HepG2 (cell line): ENCODE results near the gene PSMA7. TPM values are rescaled to one million over a fixed set of nuclear protein-coding genes. Genes with fewer than 3 reads are reported as not detected.

Experiments
- ATAC-seq: fragments of 200-7000 bp; cut with Tn5 transposase; 3 replicates; pipeline ENCODE4 v1.9.1; 2020; ENCODE audit warnings: mild to moderate bottlenecking, moderate library complexity
- BruUV-seq: library from RNA; stranded (reverse); fragments of 400-500 nt; replicated peaks from 2 replicates; lab custom pipeline; 2021; lab: Mats Ljungman, UMichigan
- CTCF ChIA-PET: fragments of 300-600 bp; formaldehyde crosslinking; extraction: SDS; loops from one replicate; lab custom pipeline; 2021; ENCODE audit warnings: low total read pairs, inconsistent platforms, low intra/inter-chr PET ratio; lab: Yijun Ruan, JAX
- POLR2A ChIA-PET: fragments of 350-600 bp; sonication (Branson Sonifier 250); formaldehyde crosslinking; loops from one replicate; lab custom pipeline; 2020; ENCODE audit warnings: antibody characterized with exemption, inconsistent platforms; lab: Yijun Ruan, JAX
- DNase-seq: peaks from one replicate; pipeline ENCODE4 v3.0.0-alpha.2; 2015; ENCODE audit warnings: low spot score
- FAIRE-seq: peaks from 3 replicates; lab custom pipeline; 2011; peaks lifted over from hg19 to GRCh38; lab: Jason Lieb, UNC
- H2AFZ ChIP-seq: one replicate; pipeline ENCODE4 v1.6.1; 2011; ENCODE audit warnings: low read length, inconsistent platforms
- H3K27ac ChIP-seq: fragments of 300-600 bp; 3 replicates; pipeline ENCODE4 v1.8.0; 2011; ENCODE audit warnings: mixed run types, mild to moderate bottlenecking, mixed read lengths, low read length, inconsistent platforms; ENCODE audit not compliant: insufficient read depth; ENCODE audit errors: extremely low read length
- H3K27me3 ChIP-seq, 2 experiments: fragments of 200-600 bp in 1 of 2; 2 replicates in 1 of 2; 3 replicates in 1 of 2; pipeline versions ENCODE4 v1.6.0 to v1.8.0; 2011; ENCODE audit warnings: low read length in 2 of 2, mild to moderate bottlenecking in 2 of 2, moderate library complexity in 2 of 2, inconsistent platforms in 1 of 2; ENCODE audit not compliant: insufficient read depth in 2 of 2, control insufficient read depth in 1 of 2
- H3K36me3 ChIP-seq, 2 experiments: fragments of 200-600 bp in 1 of 2; replicated peaks in 1 of 2; 2 replicates in 1 of 2; 3 replicates in 1 of 2; pipeline versions ENCODE4 v1.5.1 to v1.8.0; 2011; ENCODE audit warnings: low read length in 2 of 2, inconsistent platforms in 1 of 2; ENCODE audit not compliant: insufficient read depth in 2 of 2, control insufficient read depth in 1 of 2
- H3K4me1 ChIP-seq: 2 replicates; pipeline ENCODE4 v1.5.1; 2012; ENCODE audit warnings: low read length, inconsistent platforms; ENCODE audit not compliant: insufficient read depth
- H3K4me2 ChIP-seq: 2 replicates; pipeline ENCODE4 v1.6.0; 2011; ENCODE audit warnings: low read depth, low read length, inconsistent platforms
- H3K4me3 ChIP-seq, 3 experiments: fragments of 200-600 bp in 1 of 3; sonication (generic), shearing (Covaris generic) in 1 of 3; replicated peaks in 1 of 3; 2 replicates each; pipeline ENCODE4 v1.5.1; 2011 to 2016; ENCODE audit warnings: low read length in 3 of 3, inconsistent platforms in 2 of 3, low read depth in 2 of 3, mild to moderate bottlenecking in 2 of 3, control low read depth in 1 of 3, mixed read lengths in 1 of 3; ENCODE audit not compliant: insufficient read depth in 1 of 3
- H3K79me2 ChIP-seq: one replicate; pipeline ENCODE4 v1.6.1; 2011; ENCODE audit warnings: low read length, inconsistent platforms; ENCODE audit not compliant: insufficient read depth
- H3K9ac ChIP-seq: 2 replicates; pipeline ENCODE4 v1.6.0; 2011; ENCODE audit warnings: mild to moderate bottlenecking, low read depth, low read length, inconsistent platforms; ENCODE audit not compliant: insufficient read depth
- H3K9me3 ChIP-seq: 2 replicates; pipeline ENCODE4 v1.5.1; 2012; ENCODE audit warnings: mild to moderate bottlenecking, low read length
- H4K20me1 ChIP-seq: 2 replicates; pipeline ENCODE4 v1.6.0; 2011; ENCODE audit warnings: inconsistent platforms, mild to moderate bottlenecking, low read length, moderate library complexity; ENCODE audit not compliant: insufficient read depth
- AGO2 ChIP-seq: fragments of 200-400 bp; formaldehyde crosslinking; optimal IDR thresholded peaks from 2 replicates; pipeline ENCODE3; 2017; ENCODE audit warnings: mild to moderate bottlenecking, low read depth, low read length, moderate library complexity
- MTA1 ChIP-seq: sonication (generic); formaldehyde crosslinking; IDR thresholded peaks from 2 replicates; pipeline ENCODE4 v1.4.0; 2020; ENCODE audit warnings: missing genetic modification reagents, mild to moderate bottlenecking, borderline replicate concordance
- NR2C2 ChIP-seq: sonication (generic); formaldehyde crosslinking; IDR thresholded peaks from 2 replicates; pipeline ENCODE4 v1.4.0; 2020; ENCODE audit warnings: missing genetic modification reagents, mild to moderate bottlenecking, moderate library complexity, borderline replicate concordance
- ZBTB40 ChIP-seq, 2 experiments: fragments of 450-650 bp in 1 of 2; sonication (generic) in 1 of 2; formaldehyde crosslinking in 1 of 2; IDR thresholded peaks; 2 replicates each; pipeline versions ENCODE4 v1.6.1 to v1.8.0; 2016 to 2022; ENCODE audit warnings: antibody characterized with exemption in 1 of 2, mild to moderate bottlenecking in 1 of 2, missing genetic modification reagents in 1 of 2
- ZNF280B ChIP-seq: sonication (generic); formaldehyde crosslinking; IDR thresholded peaks from 2 replicates; pipeline ENCODE4 v1.5.0; 2020; ENCODE audit warnings: missing genetic modification reagents, mild to moderate bottlenecking, borderline replicate concordance
- ZNF530 ChIP-seq: sonication (generic); formaldehyde crosslinking; IDR thresholded peaks from 2 replicates; pipeline ENCODE4 v1.5.0; 2020; ENCODE audit warnings: low read depth, mild to moderate bottlenecking, missing genetic modification reagents
- ZNF644 ChIP-seq: IDR thresholded peaks from 2 replicates; pipeline ENCODE4 v1.6.1; 2016; ENCODE audit warnings: low read depth
- ZNF891 ChIP-seq: sonication (generic); formaldehyde crosslinking; IDR thresholded peaks from 2 replicates; pipeline ENCODE4 v1.5.0; 2020; ENCODE audit warnings: mild to moderate bottlenecking, missing genetic modification reagents
- WGBS: methylation state at CpG from one replicate; pipeline ENCODE4 v1.1.6; 2017; ENCODE audit warnings: low lambda C conversion rate; 5-methylcytosine and 5-hydroxymethylcytosine counted together
- in situ Hi-C: cut with HindIII; loops from 2 replicates; pipeline ENCODE4 v1.10.0; 2017; ENCODE audit warnings: low pct_unique_long_range_greater_than_20kb; ENCODE audit not compliant: extremely low pct_ligation_motif_present
- intact Hi-C: fragments of 100-400 bp; cut with micrococcal nuclease; formaldehyde crosslinking; loops from one replicate; pipeline ENCODE4 v1.10.0; 2022; ENCODE audit not compliant: unreplicated experiment
- polyA plus RNA-seq, 8 experiments: library from polyadenylated mRNA; depleted of rRNA in 3 of 8; stranded (reverse) in 7 of 8; unstranded in 1 of 8; fragments of >200 nt; fragmentation: Illumina TruSeq in 4 of 8; extraction: Trizol in 4 of 8; gene quantifications; 2 replicates each; pipeline versions ENCODE4 v1.2.1 to v1.2.3, GENCODE V29; 2011 to 2016; ENCODE audit warnings: low read depth in 4 of 8, missing spikeins in 1 of 8, mixed read lengths in 1 of 8; ENCODE audit not compliant: insufficient read depth in 1 of 8
- total RNA-seq, 5 experiments: library from RNA; depleted of rRNA; stranded (reverse); fragments of >200 nt; fragmentation: Illumina TruSeq; extraction: Trizol; gene quantifications; 2 replicates each; pipeline ENCODE4 v1.2.3, GENCODE V29; 2016; ENCODE audit warnings: low read depth in 1 of 5

The PSMA7 gene
- total and polyA plus RNA-seq, 2 of the 13 experiments (the other 11 are each of a cell fraction or from before 2014, with no cell fraction given) = 531 to 631 TPM

- no TSS peak for BruUV-seq
- WGBS = 96% methylated on average over 27 of the region's 29 CpGs
- TF ChIP-seq ZNF891 (CRISPR knock-in tag) = peak; percentile 44; the same call in 1 of the 2 replicates
- no peak for TF ChIP-seq ZNF530 (CRISPR knock-in tag)
- TF ChIP-seq NR2C2 (CRISPR knock-in tag) = no peak
- TF ChIP-seq AGO2 = peak; percentile 68
- no peak for TF ChIP-seq ZNF644
- TF ChIP-seq MTA1 (CRISPR knock-in tag) = 0 out of 2 replicates have a peak, but pooled peaks have one; percentile 53
- TF ChIP-seq ZNF280B (CRISPR knock-in tag) = 0 out of 2 replicates have a peak, but pooled peaks have one; percentile 50
- TF ChIP-seq ZBTB40 (IDR thresholded peaks at IDR 0.05) = no peak
- TF ChIP-seq ZBTB40 (CRISPR knock-in tag; IDR thresholded peaks at IDR 0.05) = 0 out of 2 replicates have a peak, but pooled peaks have one; percentile 27
- TF ChIP-seq, all 625 proteins: peak for 5
- Histone ChIP-seq H3K9me3 (no peaks in the 10 kb centered on the region), H3K4me3 (no peak overlapping the region), H3K79me2 (peaks cover 8% of the 10 kb centered on the region), H3K4me1 (no peaks in the 10 kb centered on the region), H3K4me2 (no peak overlapping the region), H3K27me3 (no peaks in the 10 kb centered on the region), H4K20me1 (no peaks in the 10 kb centered on the region), H2AFZ (no peak overlapping the region), H3K9ac (no peak overlapping the region), H3K27ac (no peak overlapping the region), H3K36me3 (peaks cover 71 to 86% of the 10 kb centered on the region in 2 experiments)
- ChIA-PET CTCF (no interaction called here), POLR2A (no interaction called here)
- intact Hi-C loops = no loop called here
- no peak for DNase-seq
- ATAC-seq = no peak; the same call in 2 of the 3 replicates
- in situ Hi-C loops = no loop called here
- FAIRE-seq = no peak
Measured at GRCh38 chr20:62163986-62164762, 21.0 kb upstream of the PSMA7 start.
